Endothelial cell (in vitro differentiated cells): Measurements from ENCODE around the gene AKAP6. TPM values are rescaled to one million over a fixed set of nuclear protein-coding genes. Genes with fewer than 3 reads are reported as not detected.
"Not testable (repeated sequence)": the region's sequence is repeated elsewhere in the genome, so short reads cannot be mapped to it uniquely, and the experiment has no call there.

Experiments
- DNase-seq: peaks from one replicate; pipeline ENCODE4 v3.0.0; 2021; ENCODE audit warnings: low spot score
- H3K27ac Mint-ChIP-seq: one replicate; pipeline ENCODE4 v1.8.0; 2021; ENCODE audit warnings: mixed read lengths, inconsistent platforms; ENCODE audit not compliant: unreplicated experiment
- H3K27me3 Mint-ChIP-seq: one replicate; pipeline ENCODE4 v1.8.0; 2021; ENCODE audit warnings: mild to moderate bottlenecking, moderate library complexity, mixed read lengths, inconsistent platforms; ENCODE audit not compliant: unreplicated experiment
- H3K36me3 Mint-ChIP-seq: one replicate; pipeline ENCODE4 v1.8.0; 2021; ENCODE audit warnings: mild to moderate bottlenecking, low read depth, mixed read lengths, inconsistent platforms; ENCODE audit not compliant: unreplicated experiment
- H3K4me1 Mint-ChIP-seq: one replicate; pipeline ENCODE4 v1.8.0; 2021; ENCODE audit warnings: mild to moderate bottlenecking, mixed read lengths, inconsistent platforms; ENCODE audit not compliant: unreplicated experiment
- H3K4me3 Mint-ChIP-seq: one replicate; pipeline ENCODE4 v1.8.0; 2021; ENCODE audit warnings: mild to moderate bottlenecking, mixed read lengths, inconsistent platforms; ENCODE audit not compliant: unreplicated experiment
- H3K9me3 Mint-ChIP-seq: one replicate; pipeline ENCODE4 v1.8.0; 2021; ENCODE audit warnings: mixed read lengths, inconsistent platforms; ENCODE audit not compliant: unreplicated experiment
- total RNA-seq: library from RNA; stranded (reverse); fragmentation: NEBNext Ultra II Directional; extraction: Animal tissue kit (Norgen Biotek cat#: 25700); gene quantifications from one replicate; pipeline ENCODE4 v1.2.1, GENCODE V29; 2021; ENCODE audit not compliant: unreplicated experiment
- TF ChIP-seq, protein P1 (sequence below): fragments of 200-600 bp; sonication (generic); IDR thresholded peaks from one replicate; pipeline ENCODE4 v1.5.0; 2021; ENCODE audit warnings: antibody characterized with exemption; ENCODE audit not compliant: unreplicated experiment

Gene AKAP6
- total RNA-seq, 1 donor from 2014 or later, result 4.4 TPM

DNA sequence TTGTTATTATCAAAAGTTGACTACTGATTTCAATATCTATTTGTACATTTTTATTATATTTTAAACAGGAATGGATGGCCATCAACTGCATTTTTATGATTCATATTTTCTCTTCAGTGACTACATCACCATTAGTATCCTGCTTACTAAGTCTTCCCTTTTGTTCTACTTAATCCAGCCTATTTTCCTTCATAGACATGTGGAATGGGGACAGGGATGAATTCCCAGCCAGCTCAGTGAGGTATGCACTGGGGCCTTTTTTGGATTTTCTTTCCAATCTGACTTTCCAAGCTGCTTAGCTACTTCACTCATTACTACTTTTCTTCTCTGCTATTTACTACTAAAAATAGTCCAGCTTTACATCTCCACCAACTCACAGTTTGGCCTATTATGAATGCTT is 38.4 kb downstream of the AKAP6 start:
- no peak overlapping the region for H3K27ac Mint-ChIP-seq
- no peak overlapping the region for H3K4me3 Mint-ChIP-seq
- H3K27me3 Mint-ChIP-seq, result peaks cover 2% of the 10 kb centered on the region
- no peaks in the 10 kb centered on the region for H3K36me3 Mint-ChIP-seq
- DNase-seq, result no peak
- H3K4me1 Mint-ChIP-seq, result peaks cover 38% of the 10 kb centered on the region
- TF ChIP-seq, protein P1, sequence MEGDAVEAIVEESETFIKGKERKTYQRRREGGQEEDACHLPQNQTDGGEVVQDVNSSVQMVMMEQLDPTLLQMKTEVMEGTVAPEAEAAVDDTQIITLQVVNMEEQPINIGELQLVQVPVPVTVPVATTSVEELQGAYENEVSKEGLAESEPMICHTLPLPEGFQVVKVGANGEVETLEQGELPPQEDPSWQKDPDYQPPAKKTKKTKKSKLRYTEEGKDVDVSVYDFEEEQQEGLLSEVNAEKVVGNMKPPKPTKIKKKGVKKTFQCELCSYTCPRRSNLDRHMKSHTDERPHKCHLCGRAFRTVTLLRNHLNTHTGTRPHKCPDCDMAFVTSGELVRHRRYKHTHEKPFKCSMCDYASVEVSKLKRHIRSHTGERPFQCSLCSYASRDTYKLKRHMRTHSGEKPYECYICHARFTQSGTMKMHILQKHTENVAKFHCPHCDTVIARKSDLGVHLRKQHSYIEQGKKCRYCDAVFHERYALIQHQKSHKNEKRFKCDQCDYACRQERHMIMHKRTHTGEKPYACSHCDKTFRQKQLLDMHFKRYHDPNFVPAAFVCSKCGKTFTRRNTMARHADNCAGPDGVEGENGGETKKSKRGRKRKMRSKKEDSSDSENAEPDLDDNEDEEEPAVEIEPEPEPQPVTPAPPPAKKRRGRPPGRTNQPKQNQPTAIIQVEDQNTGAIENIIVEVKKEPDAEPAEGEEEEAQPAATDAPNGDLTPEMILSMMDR, result no peak
- H3K9me3 Mint-ChIP-seq, result no peaks in the 10 kb centered on the region

GRCh38 chr14:32368107-32368506 is 39.0 kb downstream of the AKAP6 start:
- Mint-ChIP-seq H3K36me3 (no peaks in the 10 kb centered on the region), H3K27ac (no peak overlapping the region), H3K4me3 (no peak overlapping the region), H3K4me1 (peaks cover 38% of the 10 kb centered on the region), H3K27me3 (no peaks in the 10 kb centered on the region), H3K9me3 (no peaks in the 10 kb centered on the region)
- DNase-seq, result no peak
- TF ChIP-seq, protein P1, result no peak

DNA sequence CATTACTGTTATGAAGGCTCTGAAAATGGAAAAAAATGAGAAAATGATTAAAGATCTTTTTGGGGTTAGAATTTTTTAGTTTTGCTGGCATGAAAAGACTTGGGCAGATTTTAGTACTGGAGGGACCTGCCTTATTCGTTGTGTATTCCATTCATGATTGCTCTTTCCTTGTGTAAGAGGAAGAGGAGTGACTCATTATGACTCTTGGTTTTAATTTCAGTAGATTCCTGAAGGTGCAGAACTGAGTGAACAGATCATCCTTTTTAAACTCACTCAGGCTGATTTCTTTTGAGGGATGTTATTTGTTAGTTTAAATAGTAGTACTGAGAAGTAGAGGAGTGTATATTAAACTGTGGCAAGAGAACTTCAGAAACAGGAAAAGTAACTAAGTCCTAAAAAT is 41.6 kb downstream of the AKAP6 start:
- Mint-ChIP-seq H3K27me3 (no peaks in the 10 kb centered on the region), H3K4me3 (no peak overlapping the region), H3K4me1 (peaks cover 31% of the 10 kb centered on the region), H3K27ac (no peak overlapping the region), H3K36me3 (no peaks in the 10 kb centered on the region), H3K9me3 (no peaks in the 10 kb centered on the region)
- no peak for DNase-seq
- TF ChIP-seq, protein P1, result no peak

DNA sequence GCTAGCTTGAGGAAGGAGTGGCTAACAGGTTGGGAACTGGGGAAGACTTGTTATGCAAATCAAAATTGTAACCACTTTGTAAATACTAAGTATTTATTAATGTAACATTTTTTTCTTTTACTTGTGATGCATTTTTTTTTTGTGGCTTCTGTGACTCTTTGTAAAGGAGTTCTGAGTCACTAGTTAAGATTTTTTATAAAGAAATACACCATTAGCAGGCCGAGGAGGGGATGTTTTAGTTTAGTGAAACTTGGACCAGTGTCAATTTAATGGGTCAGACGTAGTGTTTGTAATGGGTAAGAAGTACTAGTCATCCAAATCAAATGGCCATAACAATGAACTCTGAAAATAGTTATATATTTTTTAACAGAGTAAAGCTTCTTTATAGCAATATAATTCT is 43.1 kb downstream of the AKAP6 start:
- H3K36me3 Mint-ChIP-seq, result no peaks in the 10 kb centered on the region
- no peak overlapping the region for H3K4me3 Mint-ChIP-seq
- no peaks in the 10 kb centered on the region for H3K9me3 Mint-ChIP-seq
- TF ChIP-seq, protein P1, result no peak
- no peaks in the 10 kb centered on the region for H3K27me3 Mint-ChIP-seq
- no peak for DNase-seq
- H3K27ac Mint-ChIP-seq, result no peak overlapping the region
- peaks cover 20% of the 10 kb centered on the region for H3K4me1 Mint-ChIP-seq

GRCh38 chr14:32373174-32373573 is 44.1 kb downstream of the AKAP6 start:
- not testable (repeated sequence) for DNase-seq, H3K9me3 Mint-ChIP-seq, H3K27ac Mint-ChIP-seq, H3K27me3 Mint-ChIP-seq, H3K36me3 Mint-ChIP-seq, H3K4me3 Mint-ChIP-seq
- H3K4me1 Mint-ChIP-seq, result peaks cover 13% of the 10 kb centered on the region

GRCh38 chr14:32374155-32374554 is 45.1 kb downstream of the AKAP6 start:
- Mint-ChIP-seq H3K27ac (no peak overlapping the region), H3K4me1 (peaks cover 4% of the 10 kb centered on the region), H3K36me3 (no peaks in the 10 kb centered on the region), H3K4me3 (no peak overlapping the region), H3K9me3 (no peaks in the 10 kb centered on the region), H3K27me3 (no peaks in the 10 kb centered on the region)
- no peak for DNase-seq
- TF ChIP-seq, protein P1, result no peak
